AG10803 (cell line): ENCODE data around the gene SPACA6.

Experiments
- DNase-seq: peaks from one replicate; pipeline ENCODE4 v3.0.0; 2010; ENCODE audit warnings: low read depth
- H3K4me3 ChIP-seq: 2 replicates; pipeline ENCODE4 v1.5.1; 2011; ENCODE audit warnings: mild to moderate bottlenecking, low read length, control low read depth
- TF ChIP-seq, protein P1 (sequence below): conservative IDR thresholded peaks from 2 replicates; pipeline ENCODE4 v1.5.1; 2011; ENCODE audit warnings: mild to moderate bottlenecking, low read length, control low read depth, inconsistent platforms

SPACA6 gene

DNA sequence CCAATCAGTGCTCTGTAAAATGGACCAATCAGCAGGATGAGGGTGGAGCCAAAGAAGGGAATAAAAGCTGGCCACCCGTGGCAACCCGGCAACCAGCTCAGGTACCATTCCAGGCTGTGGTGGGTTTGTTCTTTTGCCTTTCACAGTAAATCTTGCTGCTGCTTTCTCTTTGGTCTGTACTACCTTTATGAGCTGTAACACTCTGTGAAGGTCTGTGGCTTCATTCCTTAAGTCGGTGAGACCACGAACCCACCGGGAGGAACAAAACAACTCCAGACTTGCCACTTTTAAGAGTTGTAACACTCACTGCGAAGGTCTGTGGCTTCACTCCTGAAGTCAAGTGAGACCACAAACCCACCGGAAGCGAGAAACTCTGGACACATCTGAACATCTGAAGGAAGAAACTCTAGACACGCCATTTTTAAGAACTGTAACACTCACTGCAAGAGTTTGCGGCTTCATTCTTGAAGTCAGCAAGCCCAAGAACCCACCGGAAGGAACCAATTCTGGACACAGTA lies 16.5 kb upstream of the SPACA6 start:
- no peak for DNase-seq
- no peak overlapping the region for H3K4me3 ChIP-seq

DNA sequence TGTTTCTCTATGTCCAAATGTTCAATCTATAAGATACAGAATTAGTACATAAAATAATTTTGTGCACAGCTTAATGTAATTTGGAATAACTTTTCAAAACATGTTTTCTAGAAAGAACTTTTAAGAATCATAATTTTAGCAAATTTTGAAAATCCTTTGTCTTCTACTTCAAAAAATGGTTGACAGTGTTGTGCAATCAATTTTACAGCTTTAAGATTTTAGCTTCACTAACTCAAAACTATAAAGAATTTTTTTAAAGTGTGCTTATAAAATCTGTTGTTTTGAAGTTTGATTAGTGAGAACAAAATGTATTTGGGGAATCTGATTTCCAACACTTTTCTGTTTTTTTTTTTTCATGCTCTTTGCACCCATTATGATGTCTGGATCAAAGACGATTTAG lies 12.7 kb upstream of the SPACA6 start:
- TF ChIP-seq, protein P1, sequence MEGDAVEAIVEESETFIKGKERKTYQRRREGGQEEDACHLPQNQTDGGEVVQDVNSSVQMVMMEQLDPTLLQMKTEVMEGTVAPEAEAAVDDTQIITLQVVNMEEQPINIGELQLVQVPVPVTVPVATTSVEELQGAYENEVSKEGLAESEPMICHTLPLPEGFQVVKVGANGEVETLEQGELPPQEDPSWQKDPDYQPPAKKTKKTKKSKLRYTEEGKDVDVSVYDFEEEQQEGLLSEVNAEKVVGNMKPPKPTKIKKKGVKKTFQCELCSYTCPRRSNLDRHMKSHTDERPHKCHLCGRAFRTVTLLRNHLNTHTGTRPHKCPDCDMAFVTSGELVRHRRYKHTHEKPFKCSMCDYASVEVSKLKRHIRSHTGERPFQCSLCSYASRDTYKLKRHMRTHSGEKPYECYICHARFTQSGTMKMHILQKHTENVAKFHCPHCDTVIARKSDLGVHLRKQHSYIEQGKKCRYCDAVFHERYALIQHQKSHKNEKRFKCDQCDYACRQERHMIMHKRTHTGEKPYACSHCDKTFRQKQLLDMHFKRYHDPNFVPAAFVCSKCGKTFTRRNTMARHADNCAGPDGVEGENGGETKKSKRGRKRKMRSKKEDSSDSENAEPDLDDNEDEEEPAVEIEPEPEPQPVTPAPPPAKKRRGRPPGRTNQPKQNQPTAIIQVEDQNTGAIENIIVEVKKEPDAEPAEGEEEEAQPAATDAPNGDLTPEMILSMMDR: no peak

More for the DNA sequence above, 16.5 kb upstream of the SPACA6 start:
- TF ChIP-seq, protein P1: no peak

DNA sequence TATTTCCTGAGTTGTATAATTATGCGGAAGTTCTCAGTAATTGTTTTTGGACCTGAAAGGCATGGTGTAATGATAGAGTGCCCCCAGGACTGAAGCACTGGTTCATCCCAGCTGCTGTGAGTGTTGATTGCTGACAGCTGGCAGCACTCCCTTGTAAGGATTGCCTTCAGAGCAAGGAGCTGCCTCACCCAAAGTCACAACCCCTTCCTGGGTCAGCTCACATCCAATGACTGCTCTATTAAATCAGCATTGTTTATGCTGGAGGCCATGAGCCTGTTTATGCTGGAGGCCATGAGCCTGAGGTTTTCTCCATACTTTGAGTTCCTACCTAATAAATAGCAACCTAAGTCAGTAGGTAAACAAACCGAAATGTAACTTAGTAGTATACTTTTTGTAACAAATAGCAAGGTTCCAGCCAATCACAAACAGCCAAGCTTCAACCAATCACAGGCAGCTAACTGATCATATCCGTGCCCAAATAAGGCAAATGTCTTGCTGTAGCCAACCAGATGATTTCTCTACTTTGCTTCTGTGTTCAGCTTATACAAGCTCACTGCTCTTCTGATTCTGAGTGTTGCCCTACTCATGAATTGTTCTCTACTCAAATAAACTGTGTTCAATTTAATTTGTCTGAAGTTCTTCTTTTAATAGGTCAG lies 11.7 kb upstream of the SPACA6 start:
- H3K4me3 ChIP-seq: no peak overlapping the region
- TF ChIP-seq, protein P1: no peak
- DNase-seq: no peak

More for the DNA sequence above, 12.7 kb upstream of the SPACA6 start:
- no peak overlapping the region for H3K4me3 ChIP-seq
- DNase-seq: no peak

DNA sequence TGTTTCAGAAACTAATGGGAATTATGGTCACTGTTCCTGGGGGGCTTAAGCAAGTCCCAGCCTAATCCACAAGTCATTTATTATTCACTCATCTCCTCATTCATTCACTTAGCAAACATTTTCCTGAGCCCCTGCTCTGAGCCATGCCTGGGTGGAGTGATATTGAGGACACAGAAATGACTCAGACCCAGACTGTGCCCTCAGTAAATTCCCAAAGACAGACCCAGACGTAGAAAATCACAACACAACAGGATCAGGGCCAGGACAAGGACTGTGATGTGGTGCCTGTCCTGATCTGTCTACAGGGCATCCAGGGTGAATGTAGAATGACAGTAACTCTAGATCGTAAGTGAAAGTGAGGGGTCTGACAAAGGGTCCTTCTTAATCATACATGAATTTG lies 7.0 kb upstream of the SPACA6 start:
- TF ChIP-seq, protein P1: no peak
- DNase-seq: no peak
- no peak overlapping the region for H3K4me3 ChIP-seq

DNA sequence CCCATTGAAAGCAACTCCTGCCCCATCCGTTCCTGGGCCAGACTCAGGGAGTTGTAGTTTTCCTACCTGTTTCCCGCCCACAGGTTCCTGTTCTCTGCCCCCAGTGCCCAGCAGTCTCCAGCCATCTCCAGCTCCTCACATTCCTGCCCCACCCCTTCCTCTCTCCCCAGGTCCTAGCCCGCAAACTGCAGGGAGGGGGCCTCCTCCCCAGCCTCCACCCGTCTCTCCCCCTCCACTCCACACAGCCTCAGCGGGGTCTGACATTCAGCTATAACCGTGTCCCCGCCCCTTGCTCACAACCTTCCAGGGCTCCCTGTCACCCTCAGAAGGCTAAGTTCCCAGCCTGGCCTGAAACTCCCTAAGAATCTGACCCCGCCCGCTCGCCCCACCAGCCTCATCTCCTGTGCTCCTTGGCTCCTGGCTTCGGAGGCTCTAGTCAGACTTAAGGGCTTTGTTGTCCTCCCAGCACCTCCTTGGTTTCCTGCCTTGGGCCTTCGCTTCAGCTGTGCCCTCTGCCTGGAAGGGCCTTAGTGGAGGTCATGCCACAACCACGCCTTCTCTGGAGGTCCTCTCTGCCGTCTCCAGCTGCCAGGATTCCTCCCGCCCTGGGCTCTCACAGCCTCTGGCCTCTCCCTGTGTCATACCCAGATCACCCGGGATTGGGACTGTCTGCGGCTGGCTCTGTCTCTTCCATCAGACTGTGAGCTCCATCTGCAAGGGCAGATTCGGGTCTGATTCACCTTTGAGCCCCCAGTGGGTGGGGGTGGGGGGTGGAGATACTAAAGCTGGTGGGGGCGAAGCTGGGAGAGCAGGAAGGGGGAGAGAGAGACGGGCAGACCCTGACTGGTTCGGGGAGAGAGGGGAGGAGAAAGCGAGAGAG lies 5.1 kb upstream of the SPACA6 start:
- TF ChIP-seq, protein P1: no peak
- H3K4me3 ChIP-seq: peak overlapping the region; percentile 98
- peak; percentile 67 for DNase-seq

DNA sequence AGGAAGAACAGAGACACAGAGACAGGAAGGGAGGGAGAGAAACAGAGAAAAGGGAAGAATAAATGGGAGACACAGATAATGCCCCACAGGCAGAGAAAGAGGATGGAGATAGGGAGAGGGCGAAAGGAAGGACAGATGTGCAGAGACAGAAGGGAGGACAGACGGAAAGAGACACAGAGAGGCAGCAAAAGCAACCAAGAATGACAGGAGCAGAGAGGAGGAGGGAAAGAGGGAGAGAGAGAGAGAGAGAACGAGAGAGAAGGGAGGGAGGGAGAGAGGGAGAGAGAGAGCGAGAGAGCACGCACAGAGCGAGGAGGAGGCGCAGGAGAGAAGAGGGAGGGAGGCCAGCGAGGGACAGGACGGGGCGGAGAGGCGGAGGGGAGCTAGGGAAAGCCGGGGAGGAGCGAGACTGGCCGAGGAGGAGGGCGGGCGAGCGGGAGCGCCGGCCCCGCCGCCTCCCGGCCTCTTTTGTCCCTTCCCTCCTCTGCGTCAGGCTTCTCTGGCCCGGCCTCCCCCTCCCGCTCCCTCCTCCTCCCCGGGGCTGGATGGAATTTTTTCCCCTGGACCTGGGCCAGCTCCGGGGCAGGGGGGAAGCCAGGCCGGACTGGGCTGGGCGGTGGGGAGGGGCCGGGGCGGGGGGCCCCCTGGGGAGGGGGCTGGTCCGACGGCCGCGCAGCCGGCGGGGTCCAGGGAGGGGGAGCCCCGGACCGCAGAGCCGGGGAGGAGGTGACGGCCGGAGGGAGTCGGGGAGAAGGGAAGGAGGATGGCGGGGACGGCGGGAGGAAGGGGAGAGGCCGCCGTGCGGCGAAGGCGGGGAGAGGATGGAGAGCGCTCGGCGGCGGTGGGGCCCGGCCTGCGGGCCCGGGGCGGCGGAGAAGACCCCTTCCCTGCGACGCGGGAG lies 4.2 kb upstream of the SPACA6 start:
- TF ChIP-seq, protein P1: peak; percentile 9; the same call in 1 of the 2 replicates
- DNase-seq: peak; percentile 97
- H3K4me3 ChIP-seq: peak overlapping the region; percentile 98
